Kidney (tissue), 14 donors: ENCODE measurements around the gene GGT7. TPM values are rescaled to one million over a fixed set of nuclear protein-coding genes. Genes with fewer than 3 reads are reported as not detected.
"Not testable (repeated sequence)": the region's sequence is repeated elsewhere in the genome, so short reads cannot be mapped to it uniquely, and the experiment has no call there.

ENCODE experiments used
- DNase-seq, 5 donors: peaks; one replicate each; pipeline ENCODE4 v3.0.0-alpha.2; 2013 to 2020
- FAIRE-seq: peaks from 2 replicates; lab custom pipeline; 2012; peaks lifted over from hg19 to GRCh38; lab: Jason Lieb, UNC
- H3K27ac ChIP-seq, 2 donors: one replicate each; pipeline ENCODE4 v1.7.0; 2013; ENCODE audit warnings: low read depth in 2 of 2, low read length in 2 of 2, inconsistent platforms in 1 of 2
- H3K27me3 ChIP-seq: one replicate; pipeline ENCODE4 v1.7.1; 2013; ENCODE audit warnings: low read length, inconsistent platforms; ENCODE audit not compliant: control insufficient read depth, insufficient read depth
- H3K36me3 ChIP-seq, 3 donors: one replicate each; pipeline versions ENCODE4 v1.7.0 to v1.7.1; 2013; ENCODE audit warnings: low read length in 3 of 3, control low read depth in 1 of 3, inconsistent platforms in 1 of 3; ENCODE audit not compliant: insufficient read depth in 3 of 3, control insufficient read depth in 2 of 3
- H3K4me1 ChIP-seq, 3 donors: one replicate each; pipeline versions ENCODE4 v1.7.0 to v1.7.1; 2013; ENCODE audit warnings: low read length in 3 of 3, inconsistent platforms in 1 of 3, low read depth in 1 of 3; ENCODE audit not compliant: control insufficient read depth in 2 of 3, insufficient read depth in 2 of 3
- H3K4me3 ChIP-seq, 3 donors: one replicate each; pipeline versions ENCODE4 v1.7.0 to v1.8.1; 2013; ENCODE audit warnings: low read length in 3 of 3, control low read depth in 1 of 3, inconsistent platforms in 1 of 3
- H3K9ac ChIP-seq, 3 donors: one replicate each; pipeline versions ENCODE4 v1.7.0 to v1.7.1; 2013; ENCODE audit warnings: low read length in 3 of 3, control low read depth in 1 of 3, inconsistent platforms in 1 of 3
- H3K9me3 ChIP-seq, 3 donors: one replicate each; pipeline versions ENCODE4 v1.7.0 to v1.7.1; 2013; ENCODE audit warnings: low read length in 3 of 3, control low read depth in 1 of 3, inconsistent platforms in 1 of 3; ENCODE audit not compliant: control insufficient read depth in 2 of 3, insufficient read depth in 1 of 3
- intact Hi-C: fragments of 100-400 bp; cut with DNase I; formaldehyde crosslinking; loops from one replicate; pipeline ENCODE4 v1.11.1; 2022
- polyA plus RNA-seq: library from polyadenylated mRNA; stranded (reverse); fragments of 350-450 nt; fragmentation: Illumina TruSeq; extraction: RNeasy Lipid Tissue Mini Kit (QIAGEN cat#74804); gene quantifications from one replicate; pipeline ENCODE4 v1.2.3, GENCODE V29; 2014; ENCODE audit warnings: low read depth, low replicate concordance; ENCODE audit not compliant: insufficient read depth
- total RNA-seq: library from RNA; stranded (reverse); fragmentation: NEBNext Ultra II Directional; extraction: Animal tissue kit (Norgen Biotek cat#: 25700); gene quantifications from one replicate; pipeline ENCODE4 v1.2.1, GENCODE V29; 2021
- TF ChIP-seq, protein P1 (sequence below): IDR thresholded peaks from 3 replicates; pipeline ENCODE4 v1.5.1; 2012; ENCODE audit warnings: mild to moderate bottlenecking, moderate library complexity, borderline replicate concordance; ENCODE audit not compliant: insufficient read depth; ENCODE audit errors: extremely low read depth
- donor health status: control.
- donor health status: control.
- donor health status: control.
- donor health status: control.
- donor health status: control.
- donor health status: DM: yes; HTN: yes; CAD: no.
- donor health status: Normal renal cell carcinoma (clear cell type).

The GGT7 gene
- total and polyA plus RNA-seq, 2 donors from 2014 or later = 24.3 to 27.0 TPM

- FAIRE-seq (no peak), DNase-seq (no peak)
- no peak overlapping the region for H3K4me3 ChIP-seq
- H3K4me1 ChIP-seq = no peaks in the 10 kb centered on the region
- TF ChIP-seq, protein P1, sequence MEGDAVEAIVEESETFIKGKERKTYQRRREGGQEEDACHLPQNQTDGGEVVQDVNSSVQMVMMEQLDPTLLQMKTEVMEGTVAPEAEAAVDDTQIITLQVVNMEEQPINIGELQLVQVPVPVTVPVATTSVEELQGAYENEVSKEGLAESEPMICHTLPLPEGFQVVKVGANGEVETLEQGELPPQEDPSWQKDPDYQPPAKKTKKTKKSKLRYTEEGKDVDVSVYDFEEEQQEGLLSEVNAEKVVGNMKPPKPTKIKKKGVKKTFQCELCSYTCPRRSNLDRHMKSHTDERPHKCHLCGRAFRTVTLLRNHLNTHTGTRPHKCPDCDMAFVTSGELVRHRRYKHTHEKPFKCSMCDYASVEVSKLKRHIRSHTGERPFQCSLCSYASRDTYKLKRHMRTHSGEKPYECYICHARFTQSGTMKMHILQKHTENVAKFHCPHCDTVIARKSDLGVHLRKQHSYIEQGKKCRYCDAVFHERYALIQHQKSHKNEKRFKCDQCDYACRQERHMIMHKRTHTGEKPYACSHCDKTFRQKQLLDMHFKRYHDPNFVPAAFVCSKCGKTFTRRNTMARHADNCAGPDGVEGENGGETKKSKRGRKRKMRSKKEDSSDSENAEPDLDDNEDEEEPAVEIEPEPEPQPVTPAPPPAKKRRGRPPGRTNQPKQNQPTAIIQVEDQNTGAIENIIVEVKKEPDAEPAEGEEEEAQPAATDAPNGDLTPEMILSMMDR = no peak
- H3K27ac ChIP-seq = no peak overlapping the region
- H3K9ac ChIP-seq = no peak overlapping the region
- intact Hi-C loops = no loop called here
- peaks cover 0 to 22% (median 7%) of the 10 kb centered on the region in 3 donors for H3K36me3 ChIP-seq
- H3K27me3 ChIP-seq = no peaks in the 10 kb centered on the region
- no peaks in the 10 kb centered on the region for H3K9me3 ChIP-seq
Observed at GRCh38 chr20:34883087-34883688, 10.5 kb upstream of the GGT7 start.

- Histone ChIP-seq H3K4me3 (no peak overlapping the region), H3K9ac (no peak overlapping the region), H3K4me1 (peaks cover 0 to 6% (median 0%) of the 10 kb centered on the region in 3 donors), H3K27me3 (no peaks in the 10 kb centered on the region), H3K36me3 (peaks cover 0 to 22% (median 7%) of the 10 kb centered on the region in 3 donors), H3K9me3 (no peaks in the 10 kb centered on the region), H3K27ac (no peak overlapping the region)
- FAIRE-seq = no peak
- DNase-seq = no peak
- intact Hi-C loops = no loop called here
- TF ChIP-seq, protein P1 = no peak
Observed at GRCh38 chr20:34881689-34882088, 9.0 kb upstream of the GGT7 start.

DNA sequence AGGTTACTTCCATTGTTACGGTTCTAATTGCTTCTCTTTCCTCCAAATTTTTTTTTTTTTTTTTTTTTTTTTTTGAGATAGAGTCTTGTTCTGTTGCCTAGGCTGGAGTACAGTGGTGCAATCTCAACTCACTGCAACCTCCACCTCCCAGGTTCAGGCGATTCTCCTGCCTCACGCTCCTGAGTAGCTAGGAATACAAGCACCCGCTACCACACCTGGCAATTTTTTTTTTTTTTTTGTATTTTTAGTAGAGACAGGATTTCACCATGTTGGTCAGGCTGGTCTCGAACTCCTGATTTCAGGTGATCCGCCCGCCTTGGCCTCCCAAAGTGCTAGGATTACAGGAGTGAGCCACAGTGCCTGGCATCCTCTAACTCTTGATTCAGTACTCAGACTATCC, 8.3 kb upstream of the GGT7 start:
- DNase-seq, intact Hi-C loops, H3K27ac ChIP-seq, H3K9me3 ChIP-seq, H3K9ac ChIP-seq, FAIRE-seq, H3K27me3 ChIP-seq, H3K4me3 ChIP-seq, H3K4me1 ChIP-seq: not testable (repeated sequence)
- peaks cover 0 to 22% (median 7%) of the 10 kb centered on the region in 3 donors for H3K36me3 ChIP-seq

DNA sequence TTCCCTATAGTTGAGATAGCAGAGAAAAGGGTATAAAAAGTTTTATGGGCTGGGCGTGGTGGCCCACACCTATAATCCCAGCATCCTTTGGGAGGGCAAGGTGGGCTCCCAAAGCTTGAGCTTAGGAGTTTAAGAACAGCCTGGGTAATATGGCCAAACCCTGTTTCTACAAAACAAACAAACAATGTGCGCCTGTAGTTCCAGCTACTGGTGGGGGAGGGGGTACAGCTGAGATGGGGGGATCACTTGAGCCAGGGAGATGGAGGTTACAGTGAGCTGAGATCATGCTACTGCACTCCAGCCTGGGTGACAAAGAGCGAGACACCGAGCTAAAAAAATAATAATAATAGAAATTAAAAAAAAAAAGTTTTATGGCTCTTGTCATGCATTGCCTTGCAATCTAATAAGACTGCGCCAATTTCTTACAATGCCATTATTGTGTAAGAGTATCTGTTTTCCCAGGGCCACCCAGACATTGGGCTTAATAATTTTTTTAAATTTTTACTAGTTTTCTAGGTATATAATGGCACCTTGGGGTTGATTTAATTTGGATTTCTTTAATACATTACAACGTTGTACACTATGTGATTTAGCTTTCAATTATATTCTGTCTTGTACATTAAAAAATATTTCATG, 7.7 kb upstream of the GGT7 start:
- Histone ChIP-seq H3K4me3 (no peak overlapping the region), H3K27ac (no peak overlapping the region), H3K9ac (no peak overlapping the region), H3K27me3 (no peaks in the 10 kb centered on the region), H3K9me3 (no peaks in the 10 kb centered on the region), H3K36me3 (peaks cover 0 to 22% (median 7%) of the 10 kb centered on the region in 3 donors), H3K4me1 (peaks cover 0 to 11% (median 0%) of the 10 kb centered on the region in 3 donors)
- DNase-seq (no peak), FAIRE-seq (no peak)
- TF ChIP-seq, protein P1 = no peak
- intact Hi-C loops = no loop called here
